Neural cell (in vitro differentiated cells): Measurements from ENCODE around the gene CDH8. TPM values are rescaled to one million over a fixed set of nuclear protein-coding genes. Genes with fewer than 3 reads are reported as not detected.
"Not testable (repeated sequence)": the region's sequence is repeated elsewhere in the genome, so short reads cannot be mapped to it uniquely, and the experiment has no call there.

Source experiments
- H2AFZ ChIP-seq: fragments of 200-600, 300-800 bp; sonication (generic), shearing (Covaris generic); 2 replicates; pipeline ENCODE4 v1.6.0; 2014; ENCODE audit warnings: low read depth, mild to moderate bottlenecking, antibody characterized with exemption, low read length, moderate library complexity
- H3F3A ChIP-seq: fragments of 200-600 bp; shearing (Covaris generic); 2 replicates; pipeline ENCODE4 v1.6.1; 2016; ENCODE audit warnings: mild to moderate bottlenecking, moderate library complexity, mixed read lengths, antibody characterized with exemption, low read length; ENCODE audit not compliant: insufficient read depth, poor library complexity, severe bottlenecking
- H3K27ac ChIP-seq: fragments of 200-600, 300-800 bp; sonication (generic), shearing (Covaris generic); 2 replicates; pipeline ENCODE4 v1.5.1; 2014; ENCODE audit warnings: mild to moderate bottlenecking, low read length, moderate library complexity
- H3K27me3 ChIP-seq: fragments of 300-800, 200-600 bp; sonication (generic), shearing (Covaris generic); 2 replicates; pipeline ENCODE4 v1.6.0; 2014; ENCODE audit warnings: mild to moderate bottlenecking, low read depth, low read length, moderate library complexity; ENCODE audit not compliant: insufficient read depth
- H3K36me3 ChIP-seq: fragments of 300-800, 200-600 bp; sonication (generic), shearing (Covaris generic); 2 replicates; pipeline ENCODE4 v1.5.1; 2014; ENCODE audit warnings: mild to moderate bottlenecking, antibody characterized with exemption, low read length, moderate library complexity; ENCODE audit not compliant: insufficient read depth
- H3K4me2 ChIP-seq: fragments of 300-800, 200-600 bp; sonication (generic), shearing (Covaris generic); 2 replicates; pipeline ENCODE4 v1.6.0; 2014; ENCODE audit warnings: mild to moderate bottlenecking, low read length
- H3K4me3 ChIP-seq: fragments of 300-800, 200-600 bp; sonication (generic), shearing (Covaris generic); 2 replicates; pipeline ENCODE4 v1.5.1; 2014; ENCODE audit warnings: mild to moderate bottlenecking, low read length, moderate library complexity
- H3K79me2 ChIP-seq: fragments of 200-600 bp; shearing (Covaris generic); replicated peaks from 2 replicates; pipeline ENCODE4 v1.6.0; 2014; ENCODE audit warnings: mild to moderate bottlenecking, low read length, moderate library complexity; ENCODE audit not compliant: insufficient read depth
- H3K9ac ChIP-seq: fragments of 300-800, 200-600 bp; sonication (generic), shearing (Covaris generic); 2 replicates; pipeline ENCODE4 v1.6.1; 2016; ENCODE audit warnings: mild to moderate bottlenecking, low read length, mixed read lengths
- H3K9me2 ChIP-seq: fragments of 200-600 bp; shearing (Covaris generic); 2 replicates; pipeline ENCODE4 v1.6.1; 2016; ENCODE audit warnings: mild to moderate bottlenecking, low read length, mixed read lengths; ENCODE audit not compliant: insufficient read depth
- H3K9me3 ChIP-seq: fragments of 200-600, 300-800 bp; sonication (generic), shearing (Covaris generic); 2 replicates; pipeline ENCODE4 v1.6.1; 2016; ENCODE audit warnings: mild to moderate bottlenecking, mixed run types, low read length, moderate library complexity, mixed read lengths
- H4K20me1 ChIP-seq: fragments of 200-600 bp; shearing (Covaris generic); 2 replicates; pipeline ENCODE4 v1.6.1; 2016; ENCODE audit warnings: mild to moderate bottlenecking, mixed run types; ENCODE audit not compliant: insufficient read depth
- CTCF ChIP-seq: fragments of 450-650 bp; IDR thresholded peaks from 2 replicates; pipeline ENCODE4 v1.5.1; 2014; ENCODE audit warnings: antibody characterized with exemption, mild to moderate bottlenecking, moderate library complexity; ENCODE audit not compliant: poor library complexity, severe bottlenecking
- EP300 ChIP-seq: fragments of 450-650 bp; conservative IDR thresholded peaks from 2 replicates; pipeline ENCODE4 v1.6.1; 2014; ENCODE audit warnings: antibody characterized with exemption, mild to moderate bottlenecking, moderate library complexity; ENCODE audit not compliant: poor library complexity, severe bottlenecking
- EZH2 ChIP-seq: fragments of 200-600, 300-800 bp; shearing (Covaris generic), sonication (generic); IDR thresholded peaks from 2 replicates; pipeline ENCODE4 v1.6.1; 2014; ENCODE audit warnings: antibody characterized with exemption, low read length, borderline replicate concordance, mild to moderate bottlenecking; ENCODE audit not compliant: insufficient read depth, poor library complexity, severe bottlenecking
- MXI1 ChIP-seq: fragments of 450-650 bp; conservative IDR thresholded peaks from 2 replicates; pipeline ENCODE4 v1.6.1; 2014; ENCODE audit warnings: antibody characterized with exemption, mild to moderate bottlenecking; ENCODE audit not compliant: poor library complexity, severe bottlenecking
- POLR2AphosphoS5 ChIP-seq: IDR thresholded peaks from 2 replicates; pipeline ENCODE4 v1.6.1; 2012
- RAD21 ChIP-seq: fragments of 450-650 bp; conservative IDR thresholded peaks from 2 replicates; pipeline ENCODE4 v1.6.1; 2014; ENCODE audit warnings: antibody characterized with exemption, mild to moderate bottlenecking, moderate library complexity
- REST ChIP-seq: IDR thresholded peaks from 2 replicates; pipeline ENCODE4 v1.6.1; 2012; ENCODE audit warnings: borderline replicate concordance
- SMC3 ChIP-seq: fragments of 450-650 bp; conservative IDR thresholded peaks from 2 replicates; pipeline ENCODE4 v1.6.1; 2014; ENCODE audit warnings: antibody characterized with exemption, mild to moderate bottlenecking, moderate library complexity; ENCODE audit not compliant: poor library complexity
- TAF1 ChIP-seq: IDR thresholded peaks from 2 replicates; pipeline ENCODE4 v1.6.1; 2012; ENCODE audit warnings: low read depth
- polyA plus RNA-seq: library from polyadenylated mRNA; depleted of rRNA; stranded (reverse); fragments of >200 nt; gene quantifications from 2 replicates; pipeline ENCODE4 v1.2.3, GENCODE V29; 2014

The CDH8 gene
- polyA plus RNA-seq, 1 donor from 2014 or later, result 5.0 TPM

GRCh38 chr16:61812251-61812650 is 224.0 kb downstream of the CDH8 start:
- Histone ChIP-seq H3K27ac (no peak overlapping the region), H3K79me2 (no peaks in the 10 kb centered on the region), H3K9me3 (no peaks in the 10 kb centered on the region), H3K4me3 (no peak overlapping the region), H3K27me3 (no peaks in the 10 kb centered on the region), H4K20me1 (no peaks in the 10 kb centered on the region), H3K9ac (no peak overlapping the region), H3K4me2 (no peak overlapping the region), H3F3A (no peaks in the 10 kb centered on the region), H3K36me3 (no peaks in the 10 kb centered on the region), H2AFZ (no peak overlapping the region), H3K9me2 (no peaks in the 10 kb centered on the region)
- no peak for TF ChIP-seq TAF1
- TF ChIP-seq POLR2AphosphoS5, result no peak
- TF ChIP-seq EP300, result no peak
- TF ChIP-seq EZH2, result no peak
- no peak for TF ChIP-seq MXI1
- no peak for TF ChIP-seq REST
- TF ChIP-seq RAD21, result no peak
- TF ChIP-seq CTCF, result no peak
- TF ChIP-seq SMC3, result no peak

GRCh38 chr16:61807551-61807950 is 228.7 kb downstream of the CDH8 start:
- no peaks in the 10 kb centered on the region for H3K79me2 ChIP-seq
- H3K9me3 ChIP-seq, result no peaks in the 10 kb centered on the region

GRCh38 chr16:61801217-61801616 is 235.0 kb downstream of the CDH8 start:
- not testable (repeated sequence) for H3K79me2 ChIP-seq, H3K4me2 ChIP-seq, H2AFZ ChIP-seq, H3K9me3 ChIP-seq, H3K36me3 ChIP-seq, H3K4me3 ChIP-seq, H4K20me1 ChIP-seq, H3F3A ChIP-seq, H3K9me2 ChIP-seq, H3K27me3 ChIP-seq, H3K27ac ChIP-seq, H3K9ac ChIP-seq

More at GRCh38 chr16:61807551-61807950, 228.7 kb downstream of the CDH8 start:
- no peaks in the 10 kb centered on the region for H3K9me2 ChIP-seq
- H3K9ac ChIP-seq, result no peak overlapping the region
- no peak overlapping the region for H3K27ac ChIP-seq
- no peaks in the 10 kb centered on the region for H3K27me3 ChIP-seq
- H4K20me1 ChIP-seq, result no peaks in the 10 kb centered on the region
- no peaks in the 10 kb centered on the region for H3F3A ChIP-seq
- no peak overlapping the region for H2AFZ ChIP-seq
- TF ChIP-seq POLR2AphosphoS5 (no peak), EP300 (no peak), MXI1 (no peak), CTCF (no peak), EZH2 (no peak)
- H3K4me2 ChIP-seq, result no peak overlapping the region
- no peak overlapping the region for H3K4me3 ChIP-seq
- no peaks in the 10 kb centered on the region for H3K36me3 ChIP-seq
